GM18909 (cell line): ENCODE data around the gene PEX26.
"Not testable (repeated sequence)": the region's sequence is repeated elsewhere in the genome, so short reads cannot be mapped to it uniquely, and the experiment has no call there.

Experiments used
- ATAC-seq: cut with Tn5 transposase; IDR thresholded peaks from one replicate; pipeline ENCODE4 v1.9.1; 2021; ENCODE audit warnings: mild to moderate bottlenecking; ENCODE audit not compliant: unreplicated experiment, poor library complexity

The PEX26 gene

GRCh38 chr22:18091916-18092526 is 14.2 kb downstream of the PEX26 start:
- no peak for ATAC-seq

- ATAC-seq = no peak
These were observed 15.9 kb downstream of the PEX26 start for GRCh38 chr22:18093661-18094060.

DNA sequence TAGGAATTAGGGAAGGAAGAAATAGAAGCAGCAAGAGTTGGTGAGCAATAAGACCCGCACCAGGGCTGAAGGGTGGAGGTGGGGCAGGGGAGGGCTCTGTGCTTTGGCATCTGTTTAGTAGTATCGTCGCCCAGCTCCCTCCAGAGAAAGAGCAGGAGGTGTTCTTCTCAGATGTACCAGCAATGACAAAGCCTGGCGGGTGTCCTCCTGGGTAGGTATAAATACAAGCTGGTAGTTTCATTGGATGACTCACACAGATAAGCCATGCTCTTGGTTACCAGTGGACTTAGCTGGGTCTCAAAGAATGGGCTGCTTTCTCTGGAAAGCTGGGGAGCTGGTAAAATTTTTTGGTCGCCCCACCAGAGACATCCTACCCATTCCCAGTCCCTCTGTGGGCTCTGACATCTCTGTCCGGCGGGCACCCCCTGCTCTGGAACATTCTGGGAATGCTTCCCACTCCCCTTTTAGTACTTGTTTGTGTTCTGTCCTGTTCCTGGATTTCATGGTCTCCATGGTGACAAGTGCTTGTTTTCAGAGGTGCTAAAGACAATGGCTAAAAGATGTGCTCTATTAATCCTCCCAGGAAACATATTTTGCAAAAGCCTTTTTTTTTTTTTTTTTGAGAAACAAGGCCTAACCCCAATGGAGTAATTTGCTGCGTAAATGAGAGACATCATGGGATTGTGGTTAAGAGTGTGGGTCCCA is 17.5 kb downstream of the PEX26 start:
- ATAC-seq = no peak

DNA sequence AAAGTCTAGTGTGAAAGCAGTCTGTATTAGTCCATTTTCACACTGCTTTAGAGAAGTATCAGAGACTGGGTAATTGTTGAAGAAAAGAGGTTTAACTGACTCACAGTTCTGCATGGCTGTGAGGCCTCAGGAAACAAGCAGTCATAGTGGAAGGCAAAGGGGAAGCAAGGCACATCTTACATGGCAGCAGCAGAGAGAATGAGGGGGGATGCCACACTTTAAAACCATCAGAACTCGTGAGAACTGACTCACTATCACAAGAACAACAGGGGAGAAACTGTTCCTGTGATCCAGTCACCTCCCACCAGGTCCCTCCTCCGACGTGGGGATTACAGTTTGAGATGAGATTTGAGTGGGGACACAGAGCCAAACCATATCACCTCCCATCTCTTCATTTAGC is 19.0 kb downstream of the PEX26 start:
- no peak for ATAC-seq

- no peak for ATAC-seq
These were observed 23.0 kb downstream of the PEX26 start for GRCh38 chr22:18100781-18101180.

DNA sequence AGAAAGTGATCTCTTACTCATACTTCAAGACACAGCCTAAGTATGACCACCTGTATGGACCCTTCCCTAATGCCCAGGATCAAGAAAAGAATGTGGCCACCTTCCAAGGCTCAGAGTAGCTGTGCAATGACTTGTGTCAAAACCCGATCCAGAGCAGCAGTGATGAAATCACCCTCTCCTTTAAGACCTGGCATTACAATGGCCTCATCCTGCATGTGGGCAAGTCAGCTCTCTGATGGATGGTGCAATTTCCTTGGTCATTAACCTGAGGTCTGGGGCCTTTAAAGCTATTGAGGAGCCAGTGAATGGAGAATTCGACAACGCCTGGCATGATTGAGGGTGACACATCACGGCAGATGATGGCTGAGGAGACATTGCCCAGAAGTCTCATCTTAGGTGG is 23.7 kb downstream of the PEX26 start:
- no peak for ATAC-seq

- no peak for ATAC-seq
These were observed 25.9 kb downstream of the PEX26 start for GRCh38 chr22:18103527-18104269.

GRCh38 chr22:18104566-18104965 is 26.8 kb downstream of the PEX26 start:
- ATAC-seq = no peak

DNA sequence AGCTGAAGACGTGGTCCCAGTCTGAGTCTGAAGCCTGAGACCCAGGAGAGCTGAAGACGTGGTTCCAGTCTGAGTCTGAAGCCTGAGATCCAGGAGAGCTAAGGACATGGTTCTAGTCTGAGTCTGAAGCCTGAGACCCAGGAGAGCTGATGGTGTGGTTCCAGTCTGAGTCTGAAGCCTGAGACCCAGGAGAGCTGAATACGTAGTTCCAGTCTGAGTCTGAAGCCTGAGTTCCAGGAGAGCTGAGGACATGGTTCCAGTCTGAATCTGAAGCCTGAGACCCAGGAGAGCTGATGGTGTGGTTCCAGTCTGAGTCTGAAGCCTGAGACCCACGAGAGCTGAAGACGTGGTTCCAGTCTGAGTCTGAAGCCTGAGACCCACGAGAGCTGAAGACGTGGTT is 28.2 kb downstream of the PEX26 start:
- ATAC-seq = not testable (repeated sequence)

- peak; percentile 43 for ATAC-seq
These were observed 29.0 kb downstream of the PEX26 start for GRCh38 chr22:18106550-18107341.

GRCh38 chr22:18108187-18108586 is 30.4 kb downstream of the PEX26 start:
- ATAC-seq = no peak

DNA sequence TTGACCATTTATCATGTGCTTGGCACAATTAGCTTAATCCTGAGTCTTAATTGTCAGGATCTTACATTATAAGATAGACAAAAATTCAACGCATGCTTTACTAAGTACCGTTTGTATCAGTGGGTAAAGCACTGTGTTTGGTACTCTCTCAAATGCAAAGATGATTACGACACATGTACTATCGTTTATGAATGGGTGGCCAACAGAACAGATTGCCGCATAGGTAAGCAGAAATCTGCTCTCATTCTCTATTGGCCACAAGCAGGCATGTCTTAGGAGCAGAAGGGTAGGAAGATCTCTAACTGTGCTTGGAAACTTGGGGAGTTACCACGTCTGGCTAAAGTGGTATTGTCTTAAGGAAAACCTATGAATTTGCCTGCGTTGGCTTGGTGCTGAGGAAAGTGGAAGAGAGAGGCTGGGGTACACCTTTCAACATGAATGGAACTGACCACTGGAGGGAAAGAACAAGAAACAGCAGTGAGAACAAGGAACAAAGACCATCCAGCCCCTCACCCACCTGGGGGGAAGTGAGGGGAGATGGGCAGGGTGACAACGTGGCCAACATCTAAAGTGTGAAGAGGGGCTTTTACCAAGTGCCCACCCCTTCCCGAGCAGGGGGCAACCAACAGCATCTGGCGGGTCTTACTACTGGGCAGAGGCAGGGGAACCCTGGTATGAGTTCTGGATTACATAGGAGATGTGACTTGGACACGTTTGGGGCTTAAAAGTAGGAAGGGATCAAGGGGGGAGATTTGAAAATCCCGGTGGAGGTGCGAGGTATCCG is 31.8 kb downstream of the PEX26 start:
- no peak for ATAC-seq

DNA sequence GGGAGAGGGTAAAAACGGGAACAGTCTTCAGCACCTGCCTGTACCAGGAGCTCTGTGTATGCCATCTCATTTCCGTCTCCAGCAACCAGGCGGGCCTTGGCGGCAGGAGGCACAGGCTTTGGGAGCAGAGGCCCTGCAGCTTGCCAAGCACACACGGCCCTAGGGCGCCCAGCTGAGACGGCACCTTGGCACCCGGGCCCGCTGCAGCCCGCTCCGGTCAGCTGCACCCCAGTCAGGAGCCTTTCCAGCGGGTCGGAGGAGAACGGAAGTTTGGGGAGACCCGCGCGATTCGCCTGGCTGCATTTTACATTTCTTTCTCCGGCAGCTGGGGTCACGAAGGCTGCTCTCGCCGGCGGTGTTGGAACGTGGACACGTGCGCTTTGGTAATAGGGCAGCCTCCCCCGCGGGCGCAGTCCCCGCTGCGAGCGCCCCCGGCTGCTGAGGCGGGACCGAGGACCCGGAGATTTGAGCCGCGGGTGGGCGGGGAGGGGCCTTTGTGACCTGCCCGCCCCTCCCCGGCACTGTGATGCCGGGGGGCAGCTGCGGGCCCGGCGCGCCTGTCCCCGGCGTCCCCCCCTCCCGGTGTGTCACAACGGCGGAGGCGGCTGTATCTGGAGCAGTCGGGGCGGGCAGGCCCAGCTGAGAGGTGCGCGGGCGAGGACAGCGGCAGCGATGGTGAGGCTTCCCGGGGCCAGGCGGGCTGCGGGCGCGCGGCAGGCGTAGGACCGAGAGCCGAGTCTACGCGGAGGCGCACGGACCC is 32.6 kb downstream of the PEX26 start, which contains the start of gene TUBA8:
Gene TUBA8 (plus strand): TSS at position 616 of the 760 bp plus-strand sequence. CDS start 57 bp downstream, at position 673.
- ATAC-seq = peak; percentile 66

DNA sequence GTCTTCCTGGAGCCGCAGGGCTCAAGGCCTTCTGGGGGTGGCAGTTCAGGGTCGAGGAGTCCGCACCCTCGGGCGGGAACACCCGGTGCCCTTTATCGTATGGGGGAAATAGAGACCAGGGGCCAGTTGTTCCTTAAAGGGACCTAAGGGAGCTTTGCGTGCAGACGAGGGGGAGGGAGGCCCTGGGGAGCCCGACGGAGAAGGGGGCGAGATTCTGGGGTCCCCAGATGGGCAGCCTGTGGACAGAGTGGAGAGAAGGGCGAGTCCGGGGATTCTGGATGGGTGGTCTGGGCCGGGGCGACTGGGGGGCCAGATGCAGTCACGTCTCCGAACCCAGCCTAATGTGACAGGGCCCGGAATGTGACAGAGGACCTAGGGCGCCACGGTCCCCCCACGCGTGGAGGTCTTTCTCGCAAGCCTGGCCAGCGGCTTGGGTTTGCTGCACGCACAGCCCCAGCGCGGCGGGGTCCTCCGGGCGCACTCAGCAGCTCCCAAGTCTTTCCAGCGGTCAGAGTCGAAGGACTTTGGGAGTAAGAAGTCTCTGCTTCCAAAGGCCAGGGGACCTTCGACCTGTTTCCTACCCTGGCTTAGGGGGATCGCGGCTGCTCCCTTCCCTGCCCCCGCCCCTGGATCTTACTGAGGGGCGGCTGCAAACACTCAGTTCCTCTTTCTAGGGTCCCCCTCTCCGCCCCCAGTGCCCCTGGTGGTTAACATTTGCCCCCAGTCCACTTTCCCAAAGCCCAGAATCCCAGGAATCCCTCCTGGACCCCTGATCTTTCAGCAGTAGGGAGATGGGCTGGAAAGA is 33.4 kb downstream of the PEX26 start:
- ATAC-seq = no peak

DNA sequence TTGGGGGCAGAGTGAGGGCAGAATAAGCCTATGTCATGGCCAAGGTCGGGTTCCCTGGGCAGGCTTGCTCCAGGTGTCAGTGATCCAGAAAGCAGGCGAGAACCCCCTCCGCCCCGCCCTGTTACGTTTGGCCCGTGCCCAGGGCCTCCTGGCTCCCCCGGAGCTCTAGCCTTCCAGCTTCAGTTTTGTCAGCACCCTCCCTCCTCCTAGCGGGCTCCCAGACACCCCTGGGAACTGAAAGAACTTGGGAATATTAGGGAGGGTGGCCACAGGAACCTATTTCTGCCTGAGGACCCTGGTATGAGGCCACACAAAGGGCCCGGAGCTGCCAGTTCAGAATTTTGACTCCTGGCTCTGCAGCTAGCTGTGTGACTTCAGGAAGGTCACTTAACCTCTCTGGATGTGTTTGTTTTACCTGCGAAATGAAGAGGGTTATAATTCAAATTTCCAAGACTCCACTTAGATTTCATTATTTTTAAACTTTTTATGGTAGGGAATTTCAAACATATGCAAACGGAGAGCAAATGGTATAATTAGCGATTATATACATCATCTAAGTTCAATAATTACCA is 34.1 kb downstream of the PEX26 start:
- ATAC-seq = no peak

GRCh38 chr22:18112440-18112839 is 34.6 kb downstream of the PEX26 start:
- ATAC-seq = no peak

DNA sequence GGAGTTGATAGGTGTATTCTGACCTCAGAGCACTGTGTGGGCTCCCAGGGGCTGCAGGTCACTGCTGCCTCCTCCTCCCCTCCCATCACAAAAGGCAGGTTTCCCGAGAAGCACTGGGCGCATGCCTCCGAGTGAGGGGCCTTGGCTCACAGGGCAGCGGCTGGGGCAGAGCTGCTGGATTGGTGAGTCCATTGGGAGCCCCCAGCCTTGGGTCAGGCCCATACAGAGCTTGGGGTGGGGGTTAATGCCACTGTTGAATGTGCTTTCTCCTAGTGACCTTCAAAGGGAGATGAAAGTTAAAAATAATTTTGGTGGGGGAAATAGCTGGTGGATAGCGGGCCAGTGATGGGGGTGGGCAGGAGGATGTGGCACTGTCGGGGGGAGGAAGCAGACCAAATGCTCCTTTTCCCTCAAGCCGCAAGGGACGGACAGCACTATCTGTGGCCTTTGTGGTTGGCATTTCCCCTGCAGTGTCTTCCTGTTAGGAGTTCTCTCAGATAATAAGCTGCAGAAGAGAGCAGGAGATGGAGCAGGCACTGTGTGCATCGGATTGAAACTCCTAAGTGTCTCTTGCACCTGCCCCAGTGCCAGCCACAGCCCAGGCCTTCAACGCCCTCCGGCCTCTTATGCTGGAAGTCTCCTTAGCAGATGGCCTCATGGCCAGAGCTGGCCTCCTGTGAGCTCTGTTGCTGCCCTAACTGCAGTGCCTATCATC is 36.0 kb downstream of the PEX26 start:
- ATAC-seq = no peak
